Measurements from ENCODE around the gene TNFRSF1A.

TNFRSF1A gene

DNA sequence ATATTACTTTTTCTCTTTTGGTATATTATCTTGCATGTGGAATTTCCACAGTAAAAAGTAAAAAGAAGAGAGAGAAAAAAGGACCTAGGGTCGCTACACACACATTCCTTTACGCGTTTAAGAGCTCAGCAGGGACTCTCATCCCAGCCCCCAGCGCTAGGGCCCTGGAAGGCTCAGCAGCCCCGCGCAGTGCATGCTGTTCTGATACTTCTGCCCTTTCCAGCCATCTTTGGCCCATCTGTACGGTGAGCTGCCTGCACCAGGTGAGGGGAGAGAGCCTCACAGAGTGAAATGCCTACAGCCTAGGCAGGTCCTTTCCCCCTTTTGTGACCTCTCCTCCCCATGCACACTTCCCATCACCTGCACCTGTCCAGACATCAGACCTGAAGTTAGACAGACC is 40.5 kb upstream of the TNFRSF1A start:
- Histone ChIP-seq H4K20me1 (ENCODE audit: control insufficient read depth, insufficient read depth, low read depth, low read length) (no peaks in the 10 kb centered on the region), H3K79me2 (ENCODE audit: control insufficient read depth, low read length) (no peaks in the 10 kb centered on the region), H3K27ac (ENCODE audit: low read depth, low read length) (no peak overlapping the region), H3K4me2 (ENCODE audit: low read length) (no peak overlapping the region), H3K27me3 (ENCODE audit: control insufficient read depth, low read length) (peaks cover 40% of the 10 kb centered on the region), H3F3A (ENCODE audit: control insufficient read depth, insufficient read depth) (no peaks in the 10 kb centered on the region), H3K4me3 (ENCODE audit: low read length) (no peak overlapping the region), H3K4me1 (ENCODE audit: control insufficient read depth, low read length) (peaks cover 2% of the 10 kb centered on the region; the same call in 1 of the 2 replicates), H3K36me3 (ENCODE audit: control insufficient read depth, low read length) (no peaks in the 10 kb centered on the region), H3K9me2 (replicated peaks; ENCODE audit: control insufficient read depth, low read length) (no peaks in the 10 kb centered on the region), H3K9me3 (ENCODE audit: control insufficient read depth, insufficient read depth, low read length) (no peaks in the 10 kb centered on the region)
- TF ChIP-seq EZH2phosphoT487 (IDR thresholded peaks at IDR 0.05; ENCODE audit: borderline replicate concordance, low read length): no peak
- TF ChIP-seq, protein P1, sequence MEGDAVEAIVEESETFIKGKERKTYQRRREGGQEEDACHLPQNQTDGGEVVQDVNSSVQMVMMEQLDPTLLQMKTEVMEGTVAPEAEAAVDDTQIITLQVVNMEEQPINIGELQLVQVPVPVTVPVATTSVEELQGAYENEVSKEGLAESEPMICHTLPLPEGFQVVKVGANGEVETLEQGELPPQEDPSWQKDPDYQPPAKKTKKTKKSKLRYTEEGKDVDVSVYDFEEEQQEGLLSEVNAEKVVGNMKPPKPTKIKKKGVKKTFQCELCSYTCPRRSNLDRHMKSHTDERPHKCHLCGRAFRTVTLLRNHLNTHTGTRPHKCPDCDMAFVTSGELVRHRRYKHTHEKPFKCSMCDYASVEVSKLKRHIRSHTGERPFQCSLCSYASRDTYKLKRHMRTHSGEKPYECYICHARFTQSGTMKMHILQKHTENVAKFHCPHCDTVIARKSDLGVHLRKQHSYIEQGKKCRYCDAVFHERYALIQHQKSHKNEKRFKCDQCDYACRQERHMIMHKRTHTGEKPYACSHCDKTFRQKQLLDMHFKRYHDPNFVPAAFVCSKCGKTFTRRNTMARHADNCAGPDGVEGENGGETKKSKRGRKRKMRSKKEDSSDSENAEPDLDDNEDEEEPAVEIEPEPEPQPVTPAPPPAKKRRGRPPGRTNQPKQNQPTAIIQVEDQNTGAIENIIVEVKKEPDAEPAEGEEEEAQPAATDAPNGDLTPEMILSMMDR (IDR thresholded peaks at IDR 0.05; ENCODE audit: low read depth, low read length, poor library complexity, severe bottlenecking): no peak

DNA sequence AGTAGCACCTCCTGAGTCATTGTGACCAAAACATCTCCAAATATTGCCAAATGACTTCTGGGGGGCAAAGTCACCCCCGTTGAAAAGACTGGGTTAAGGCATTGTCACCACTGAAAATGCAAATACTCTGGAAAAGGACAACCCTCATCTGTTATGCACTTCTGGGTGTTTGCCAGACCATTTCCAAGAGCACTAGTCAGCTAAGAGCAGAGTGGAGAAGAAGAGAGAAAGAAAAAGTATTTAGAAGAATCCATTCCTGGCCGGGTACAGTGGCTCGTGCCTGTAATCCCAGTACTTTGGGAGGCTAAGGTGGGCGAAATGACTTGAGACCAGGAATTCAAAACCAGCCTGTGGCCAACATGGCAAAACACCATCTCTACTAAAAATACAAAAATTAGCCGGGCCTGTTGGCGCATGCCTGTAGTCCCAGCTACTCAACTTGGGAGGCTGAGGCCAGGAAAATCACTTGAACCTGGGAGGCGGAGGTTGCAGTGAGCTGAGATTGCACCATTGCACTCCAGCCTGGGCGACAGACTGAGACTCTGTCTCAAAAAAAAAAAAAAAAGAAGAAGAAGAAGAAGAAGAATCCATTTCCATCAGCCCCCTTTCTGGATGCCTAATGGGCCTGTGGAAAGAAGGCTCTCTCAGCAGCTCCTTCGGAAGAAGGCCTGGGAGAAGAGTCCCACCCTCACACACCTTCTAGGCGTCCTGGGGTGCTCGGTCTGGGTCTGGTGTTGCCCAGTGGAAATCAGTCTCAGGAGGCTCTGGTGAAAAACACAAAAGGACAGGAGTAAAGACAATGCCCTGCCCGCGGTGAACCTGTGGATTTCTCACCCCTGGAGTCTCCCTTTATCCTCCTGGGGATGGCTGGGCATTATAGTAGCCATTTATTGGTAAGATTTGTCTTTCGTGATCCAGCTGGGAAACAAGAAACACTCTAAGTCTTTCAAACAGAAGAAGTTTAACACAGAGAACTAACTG is 38.6 kb upstream of the TNFRSF1A start:
- Histone ChIP-seq H3K4me3 (ENCODE audit: low read length) (no peak overlapping the region), H3K9me2 (replicated peaks; ENCODE audit: control insufficient read depth, low read length) (no peaks in the 10 kb centered on the region), H4K20me1 (ENCODE audit: control insufficient read depth, insufficient read depth, low read depth, low read length) (no peaks in the 10 kb centered on the region), H3K79me2 (ENCODE audit: control insufficient read depth, low read length) (no peaks in the 10 kb centered on the region), H3K36me3 (ENCODE audit: control insufficient read depth, low read length) (no peaks in the 10 kb centered on the region), H3K9me3 (ENCODE audit: control insufficient read depth, insufficient read depth, low read length) (no peaks in the 10 kb centered on the region), H3K4me2 (ENCODE audit: low read length) (no peak overlapping the region), H3K27me3 (ENCODE audit: control insufficient read depth, low read length) (peaks cover 53% of the 10 kb centered on the region), H3F3A (ENCODE audit: control insufficient read depth, insufficient read depth) (no peaks in the 10 kb centered on the region), H3K27ac (ENCODE audit: low read depth, low read length) (no peak overlapping the region), H3K4me1 (ENCODE audit: control insufficient read depth, low read length) (peaks cover 2% of the 10 kb centered on the region; the same call in 1 of the 2 replicates)
- TF ChIP-seq, protein P1 (IDR thresholded peaks at IDR 0.05; ENCODE audit: low read depth, low read length, poor library complexity, severe bottlenecking): no peak
- no peak for TF ChIP-seq EZH2phosphoT487 (IDR thresholded peaks at IDR 0.05; ENCODE audit: borderline replicate concordance, low read length)

DNA sequence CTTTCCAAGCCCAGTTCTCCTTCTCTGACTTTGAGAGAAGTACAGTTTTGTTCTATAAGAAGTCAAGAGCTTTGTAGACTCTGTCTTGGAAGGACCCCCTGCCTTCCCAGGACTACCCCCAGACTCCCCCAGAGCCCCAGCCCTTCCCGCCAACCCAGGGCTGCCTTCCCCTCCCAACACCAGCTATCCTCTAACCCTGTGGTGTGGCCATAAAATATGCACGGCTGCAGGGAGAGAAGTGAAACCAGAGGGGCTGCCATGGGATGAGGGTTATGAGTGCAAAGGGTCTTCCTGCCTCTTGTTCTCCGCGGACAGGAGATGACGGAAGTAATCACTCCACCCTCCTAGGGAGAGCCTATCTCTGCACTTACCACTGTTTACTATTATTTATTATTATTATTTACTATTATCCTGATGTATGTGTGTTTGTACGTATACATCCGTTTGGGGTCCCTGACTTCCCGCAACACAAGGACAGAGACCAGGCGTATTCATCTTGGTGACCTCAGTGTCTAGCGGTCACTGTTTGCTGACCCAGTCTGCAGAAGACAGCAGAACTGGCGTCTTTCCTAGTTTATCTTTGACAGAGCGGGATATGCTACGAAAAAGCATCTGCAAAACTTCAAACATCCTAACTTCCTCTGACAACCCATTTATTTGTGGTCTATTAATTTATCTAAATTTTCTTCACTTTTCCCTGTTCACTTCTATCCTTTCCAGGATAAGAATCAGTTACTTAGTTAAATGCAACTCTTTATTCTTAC is 37.0 kb upstream of the TNFRSF1A start:
- Histone ChIP-seq H3K4me1 (ENCODE audit: control insufficient read depth, low read length) (peaks cover 2% of the 10 kb centered on the region; the same call in 1 of the 2 replicates), H3K79me2 (ENCODE audit: control insufficient read depth, low read length) (no peaks in the 10 kb centered on the region), H3K27me3 (ENCODE audit: control insufficient read depth, low read length) (peaks cover 53% of the 10 kb centered on the region), H3F3A (ENCODE audit: control insufficient read depth, insufficient read depth) (no peaks in the 10 kb centered on the region), H3K27ac (ENCODE audit: low read depth, low read length) (no peak overlapping the region), H3K9me3 (ENCODE audit: control insufficient read depth, insufficient read depth, low read length) (no peaks in the 10 kb centered on the region), H3K9me2 (replicated peaks; ENCODE audit: control insufficient read depth, low read length) (no peaks in the 10 kb centered on the region), H4K20me1 (ENCODE audit: control insufficient read depth, insufficient read depth, low read depth, low read length) (no peaks in the 10 kb centered on the region), H3K4me3 (ENCODE audit: low read length) (no peak overlapping the region), H3K36me3 (ENCODE audit: control insufficient read depth, low read length) (no peaks in the 10 kb centered on the region), H3K4me2 (ENCODE audit: low read length) (no peak overlapping the region)
- TF ChIP-seq EZH2phosphoT487 (IDR thresholded peaks at IDR 0.05; ENCODE audit: borderline replicate concordance, low read length): no peak
- TF ChIP-seq, protein P1 (IDR thresholded peaks at IDR 0.05; ENCODE audit: low read depth, low read length, poor library complexity, severe bottlenecking): no peak

All from DOHH2 (cell line).